ENCODE results near the gene CKB. TPM values are rescaled to one million over a fixed set of nuclear protein-coding genes. Genes with fewer than 3 reads are reported as not detected.
A peak's percentile ranks its signal among the peaks of the same experiment; 100 is the strongest.

Gene CKB
- total and polyA plus RNA-seq, 9 of the 15 experiments (the other 6 are each of a cell fraction or from before 2014, with no cell fraction given) = 23.9 to 692 (median 132) TPM

DNA sequence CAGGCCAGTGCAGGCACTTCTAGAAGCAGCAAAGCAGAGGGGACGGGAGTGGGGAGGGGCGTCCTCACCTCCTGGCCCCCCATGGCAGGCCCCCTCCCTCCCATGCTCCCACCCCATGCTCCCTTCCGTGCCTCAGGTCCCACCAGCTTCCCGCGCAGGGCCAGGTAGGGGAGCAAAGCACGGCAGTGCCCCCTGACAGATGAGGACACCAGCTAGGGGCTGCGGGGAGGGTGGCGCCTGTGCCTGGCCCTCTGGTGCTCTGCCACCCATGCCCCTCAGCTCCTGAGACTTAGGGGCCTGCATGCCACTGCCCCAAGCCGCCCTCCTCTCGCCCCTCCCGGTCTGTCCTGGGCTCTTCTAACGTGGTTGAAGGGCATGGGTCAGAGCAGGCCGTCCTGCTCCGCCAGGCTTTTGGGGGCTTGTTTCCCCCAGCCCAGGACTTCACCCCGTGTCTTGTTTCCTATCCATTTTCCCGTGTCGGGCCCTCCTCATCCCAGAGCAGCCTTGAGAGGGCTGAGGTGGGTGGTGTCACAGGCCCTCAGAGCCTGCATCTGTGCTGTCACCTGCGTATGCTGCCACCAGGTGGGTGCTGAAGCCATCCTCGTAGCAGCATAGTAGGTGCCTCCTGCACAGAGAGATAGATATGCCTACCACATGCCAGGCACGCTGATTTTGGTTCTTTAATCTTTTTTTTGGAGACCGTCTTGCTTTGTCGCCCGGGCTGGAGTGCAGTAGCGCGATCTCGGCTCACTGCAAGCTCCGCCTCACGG is 16.6 kb upstream of the CKB start:
- H3K36me3 ChIP-seq (ENCODE audit: control insufficient read depth, insufficient read depth, low read length) = peaks cover 19% of the 10 kb centered on the region; the same call in 1 of the 3 replicates
- intact Hi-C loops (cut with micrococcal nuclease) = no loop called here
- CTCF ChIA-PET (ENCODE audit: low intra/inter-chr PET ratio) = no interaction called here
- no TSS peak for BruUV-seq (replicated peaks)
- DNase-seq (ENCODE audit: extremely low read depth in 1 of 4, low spot score in 3 of 4) (peak in 1 of 4 experiments; percentile 30), ATAC-seq (no peak), FAIRE-seq (no peak)
- H4K20me1 ChIP-seq (replicated peaks; ENCODE audit: control insufficient read depth, insufficient read depth, low read length) = no peaks in the 10 kb centered on the region
- no peak overlapping the region; a peak in 1 of 4 replicates for H3K9ac ChIP-seq (ENCODE audit: insufficient read depth in 1 of 2, low read depth in 2 of 2, low read length in 2 of 2)
- H3K4me2 ChIP-seq (ENCODE audit: insufficient read depth, low read length) = no peak overlapping the region
- H3K27me3 ChIP-seq (ENCODE audit: control insufficient read depth in 2 of 2, insufficient read depth in 2 of 2, low read length in 2 of 2) = no peaks in the 10 kb centered on the region
- no peak overlapping the region for H3K4me3 ChIP-seq
- H3K79me2 ChIP-seq (ENCODE audit: control insufficient read depth, insufficient read depth, low read length) = no peaks in the 10 kb centered on the region
- in situ Hi-C loops (cut with MboI) = loop anchor here (10.0 kb wide), 1 partner anchor 454 kb away; the partner anchor contains the start of gene LBHD2
- H3K4me1 ChIP-seq (replicated peaks in 1 of 2; ENCODE audit: control insufficient read depth in 2 of 2, insufficient read depth in 2 of 2, low read length in 2 of 2) = peaks cover 0 to 92% of the 10 kb centered on the region in 2 experiments; a peak in 2 of 5 replicates
- peak; percentile 2; the same call in 1 of the 2 replicates for TF ChIP-seq POLR2G (IDR thresholded peaks at IDR 0.05; ENCODE audit: low read depth, low read length)
- TF ChIP-seq ZNF77 (CRISPR knock-in tag; IDR thresholded peaks at IDR 0.05) = no peak
- TF ChIP-seq ZKSCAN1 (IDR thresholded peaks at IDR 0.05; ENCODE audit: low read depth, low read length) = 0 out of 2 replicates have a peak, but pooled peaks have one; percentile 52
- TF ChIP-seq, protein P1, sequence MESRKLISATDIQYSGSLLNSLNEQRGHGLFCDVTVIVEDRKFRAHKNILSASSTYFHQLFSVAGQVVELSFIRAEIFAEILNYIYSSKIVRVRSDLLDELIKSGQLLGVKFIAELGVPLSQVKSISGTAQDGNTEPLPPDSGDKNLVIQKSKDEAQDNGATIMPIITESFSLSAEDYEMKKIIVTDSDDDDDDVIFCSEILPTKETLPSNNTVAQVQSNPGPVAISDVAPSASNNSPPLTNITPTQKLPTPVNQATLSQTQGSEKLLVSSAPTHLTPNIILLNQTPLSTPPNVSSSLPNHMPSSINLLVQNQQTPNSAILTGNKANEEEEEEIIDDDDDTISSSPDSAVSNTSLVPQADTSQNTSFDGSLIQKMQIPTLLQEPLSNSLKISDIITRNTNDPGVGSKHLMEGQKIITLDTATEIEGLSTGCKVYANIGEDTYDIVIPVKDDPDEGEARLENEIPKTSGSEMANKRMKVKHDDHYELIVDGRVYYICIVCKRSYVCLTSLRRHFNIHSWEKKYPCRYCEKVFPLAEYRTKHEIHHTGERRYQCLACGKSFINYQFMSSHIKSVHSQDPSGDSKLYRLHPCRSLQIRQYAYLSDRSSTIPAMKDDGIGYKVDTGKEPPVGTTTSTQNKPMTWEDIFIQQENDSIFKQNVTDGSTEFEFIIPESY (CRISPR knock-in tag; IDR thresholded peaks at IDR 0.05) = peak; percentile 51; the same call in 1 of the 2 replicates
- POLR2A ChIA-PET = interaction anchor here (0.6 to 1.6 kb wide), 5 partner anchors 10 to 203 kb away, joined by 3 to 7 read pairs (median 3); partner anchors contain the start of gene TRMT61A
- H3K9me1 ChIP-seq (ENCODE audit: control insufficient read depth, insufficient read depth, low read length) = no peaks in the 10 kb centered on the region
- H3K9me3 ChIP-seq (replicated peaks; ENCODE audit: control insufficient read depth, insufficient read depth, low read depth, low read length) = no peaks in the 10 kb centered on the region
- no peak overlapping the region for H3K27ac ChIP-seq (ENCODE audit: extremely low read depth, low read depth, low read length)
- WGBS (ENCODE audit: insufficient coverage, low coverage, missing lambda C conversion rate) = 67% methylated on average over 10 of the region's 28 CpGs
- no peak overlapping the region for H2AFZ ChIP-seq (ENCODE audit: low read depth, low read length)
